ENCODE data around the gene RASA1.
A peak's percentile ranks its signal among the peaks of the same experiment; 100 is the strongest.

Gene RASA1

DNA sequence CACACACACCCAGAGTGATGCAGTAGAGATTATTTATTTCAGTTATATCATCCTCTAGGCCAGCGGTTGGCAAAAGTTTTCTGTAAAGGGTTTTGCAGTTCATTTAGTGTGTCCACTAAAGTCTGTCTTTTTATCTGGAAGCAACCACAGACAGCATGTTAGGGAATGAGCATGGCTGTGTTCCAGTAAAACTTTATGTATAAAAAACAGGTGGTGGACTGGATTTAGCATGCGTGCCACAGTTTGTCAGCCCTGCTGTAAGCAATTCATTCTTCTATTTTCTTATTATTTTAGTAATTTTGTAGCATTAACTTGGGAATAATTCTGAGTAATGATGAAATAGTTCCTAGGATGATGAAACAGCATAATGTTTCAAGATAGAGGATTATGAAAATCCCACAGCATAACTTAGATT, 93.4 kb downstream of the RASA1 start:
- no peak for DNase-seq (ENCODE audit: low spot score)

GRCh38 chr5:87361536-87362213, 94.0 kb downstream of the RASA1 start:
- DNase-seq (ENCODE audit: low spot score): no peak

DNA sequence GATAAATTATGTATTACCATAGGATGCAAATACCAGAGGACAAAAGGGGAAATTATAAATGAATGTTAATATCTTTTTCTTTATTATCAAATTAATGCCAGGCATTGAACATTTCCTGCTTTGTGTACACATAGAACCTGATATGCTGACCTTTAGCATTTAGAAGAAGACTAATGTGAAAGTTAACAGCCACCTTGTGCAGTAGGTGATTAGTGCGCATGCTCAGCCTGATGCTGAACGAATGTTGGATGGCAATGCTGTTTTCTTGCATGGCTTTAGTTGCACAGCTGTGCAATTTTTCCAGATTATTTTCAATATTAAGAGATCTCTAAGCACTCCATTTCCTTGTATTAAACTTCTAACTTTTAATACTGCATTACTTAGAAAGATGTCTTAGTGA, 99.6 kb downstream of the RASA1 start:
- no peak for DNase-seq (ENCODE audit: low spot score)

GRCh38 chr5:87368601-87369000, 100.9 kb downstream of the RASA1 start:
- no peak for DNase-seq (ENCODE audit: low spot score)

DNA sequence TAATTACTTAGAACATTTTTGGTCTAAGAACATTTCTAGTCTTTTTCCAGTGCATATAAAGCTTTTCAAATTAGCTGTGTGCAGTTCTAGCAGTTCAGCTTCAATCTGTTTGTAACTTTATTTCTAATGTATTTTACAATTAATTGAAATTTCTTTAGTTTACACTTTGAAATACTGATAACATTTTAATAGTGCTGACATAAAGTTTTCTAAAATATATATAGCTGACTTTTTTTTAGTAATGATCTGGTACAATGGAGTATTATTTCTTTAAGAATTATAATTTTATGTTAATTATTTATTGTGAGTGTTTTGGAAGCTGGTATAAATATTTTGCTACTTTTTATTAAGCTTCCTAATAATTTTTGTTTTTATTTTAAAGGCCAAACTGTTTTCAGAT, 101.7 kb downstream of the RASA1 start:
- no peak for DNase-seq (ENCODE audit: low spot score)

DNA sequence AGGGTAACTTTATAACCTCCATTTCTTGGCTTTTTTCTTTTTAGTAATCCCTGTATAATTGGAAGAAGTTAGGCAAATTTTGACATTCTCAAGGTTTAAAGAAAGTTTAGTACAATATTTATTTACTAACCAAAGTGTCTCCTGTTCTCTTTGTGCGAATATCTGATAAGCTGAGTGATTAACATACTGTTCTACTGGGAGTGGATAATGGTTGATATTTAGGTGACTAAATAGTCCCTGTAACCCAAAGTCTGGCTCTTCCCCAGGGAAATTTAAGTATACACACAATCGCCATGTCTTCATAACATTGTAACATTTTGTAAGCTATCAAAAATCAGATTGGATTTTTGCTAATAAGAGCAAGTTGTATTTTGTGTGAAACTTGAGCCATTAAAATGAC, 105.0 kb downstream of the RASA1 start:
- no peak for DNase-seq (ENCODE audit: low spot score)

DNA sequence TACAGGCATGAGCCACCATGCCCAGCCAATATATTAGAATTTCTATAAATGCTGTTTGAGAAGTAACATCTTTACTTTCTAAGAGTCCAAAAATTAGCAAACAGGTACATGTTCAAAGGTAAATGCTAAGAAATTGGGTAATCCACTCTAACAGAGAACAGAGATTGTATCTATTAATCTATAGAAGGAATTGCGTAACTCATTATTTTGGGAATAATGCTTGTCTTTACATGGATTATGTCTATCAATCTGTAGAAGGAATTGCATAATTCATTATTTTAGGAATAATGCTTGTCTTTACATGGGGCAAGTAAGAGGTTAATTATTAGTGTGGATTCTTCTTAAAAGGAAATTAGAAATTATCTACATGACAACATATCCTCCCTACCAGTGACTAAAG, 114.5 kb downstream of the RASA1 start:
- no peak for DNase-seq (ENCODE audit: low spot score)

DNA sequence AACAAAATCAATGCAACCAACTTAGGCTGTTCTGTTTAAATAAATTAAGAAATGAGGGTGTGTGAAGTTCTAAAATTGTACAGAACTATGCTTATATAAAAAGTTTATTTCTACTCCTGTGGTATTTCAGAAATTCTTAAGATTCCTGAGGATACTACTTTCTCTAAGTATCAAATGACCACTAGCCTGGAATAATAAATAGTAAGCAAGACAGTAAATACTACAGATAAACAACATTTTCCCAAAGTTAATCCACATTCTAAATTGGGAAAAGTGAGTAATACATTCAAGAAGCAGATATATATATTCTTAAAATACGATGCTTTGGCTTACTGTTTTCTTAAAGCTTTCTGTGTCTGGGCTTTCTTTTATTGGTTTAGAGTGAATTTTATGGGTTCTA, 115.5 kb downstream of the RASA1 start:
- no peak for DNase-seq (ENCODE audit: low spot score)

DNA sequence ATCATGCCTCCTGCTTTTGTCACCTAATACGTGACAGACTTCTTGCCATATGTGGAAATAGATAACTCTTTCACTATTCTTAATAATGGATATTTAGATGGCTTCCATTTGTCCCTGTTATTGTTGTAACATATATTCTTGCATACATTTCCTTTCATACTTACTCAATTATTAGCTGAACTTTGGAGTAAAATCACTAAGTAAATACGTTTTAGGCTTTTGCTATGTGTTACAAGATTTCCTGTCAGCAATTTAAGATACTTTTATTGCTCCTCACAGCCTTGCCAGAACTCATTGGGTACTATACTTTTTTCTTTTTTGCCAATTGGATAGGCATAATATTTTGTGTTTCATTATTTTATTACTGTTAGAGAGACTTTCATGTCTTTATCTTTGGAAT, 118.1 kb downstream of the RASA1 start:
- DNase-seq (ENCODE audit: low spot score): no peak

- DNase-seq (ENCODE audit: low spot score): no peak
Measured at GRCh38 chr5:87388129-87388528, 120.4 kb downstream of the RASA1 start.

DNA sequence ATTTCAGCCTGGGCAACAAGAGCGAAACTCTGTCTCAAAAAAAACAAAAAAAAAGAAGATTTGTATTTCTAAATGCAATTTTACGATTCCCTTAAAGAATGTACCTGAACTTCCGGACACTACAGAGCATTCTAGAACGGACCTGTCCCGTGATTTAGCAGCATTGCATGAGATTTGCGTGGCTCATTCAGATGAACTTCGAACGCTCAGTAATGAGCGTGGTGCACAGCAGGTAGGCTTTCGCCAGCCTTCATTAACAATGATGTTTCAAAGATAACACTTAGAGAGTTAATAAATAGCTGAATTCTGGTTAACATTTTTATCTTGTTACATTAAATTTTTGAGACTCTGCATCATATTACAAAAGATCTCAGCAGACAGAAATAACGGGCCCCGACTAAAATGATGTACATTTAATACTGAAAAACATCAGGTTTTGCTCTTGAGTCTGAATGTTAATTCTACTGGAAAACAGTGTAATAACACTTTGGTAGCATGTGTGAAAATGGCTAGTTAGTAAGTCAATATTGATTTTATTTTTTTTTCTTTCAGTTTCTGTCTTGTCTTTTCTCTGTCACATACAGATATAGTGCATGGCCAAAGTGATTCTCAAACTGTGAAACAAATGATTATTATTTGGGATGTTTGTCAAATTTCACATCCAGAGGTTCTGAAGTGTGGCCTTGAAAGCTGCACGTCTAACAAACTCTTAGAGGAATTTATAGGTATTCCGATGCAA, 121.8 kb downstream of the RASA1 start:
- no peak for DNase-seq (ENCODE audit: low spot score)

GRCh38 chr5:87390075-87390474, 122.4 kb downstream of the RASA1 start:
- DNase-seq (ENCODE audit: low spot score): no peak

DNA sequence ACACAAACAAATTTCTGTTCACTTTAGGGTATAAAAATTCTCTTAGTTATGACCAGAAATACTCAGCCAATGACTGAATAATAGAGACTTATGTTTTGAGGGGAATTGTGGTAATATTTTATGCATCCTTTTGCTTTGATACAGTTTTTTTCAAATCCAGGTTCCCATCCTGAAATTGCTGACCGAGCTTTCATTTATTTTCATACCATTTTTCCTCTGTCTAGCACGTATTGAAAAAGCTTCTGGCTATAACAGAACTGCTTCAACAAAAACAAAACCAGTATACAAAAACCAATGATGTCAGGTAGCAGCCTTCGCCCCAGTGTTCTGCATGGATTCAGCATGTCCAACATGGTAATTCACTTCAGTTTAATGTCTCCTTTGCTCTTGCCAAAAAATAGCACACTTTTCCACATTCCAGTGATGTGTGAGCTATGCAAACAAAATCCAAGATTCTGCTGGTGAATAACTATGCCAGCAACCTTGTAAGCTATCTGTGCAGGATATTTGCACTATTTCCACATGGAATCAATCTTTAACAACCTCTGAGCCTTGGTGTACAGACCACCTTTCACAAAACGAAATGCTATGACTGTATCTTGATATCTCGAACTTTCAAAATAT, 123.0 kb downstream of the RASA1 start:
- no peak for DNase-seq (ENCODE audit: low spot score)

GRCh38 chr5:87392170-87392569, 124.5 kb downstream of the RASA1 start:
- no peak for DNase-seq (ENCODE audit: low spot score)

- no peak for DNase-seq (ENCODE audit: low spot score)
Measured at GRCh38 chr5:87392801-87393200, 125.1 kb downstream of the RASA1 start.

DNA sequence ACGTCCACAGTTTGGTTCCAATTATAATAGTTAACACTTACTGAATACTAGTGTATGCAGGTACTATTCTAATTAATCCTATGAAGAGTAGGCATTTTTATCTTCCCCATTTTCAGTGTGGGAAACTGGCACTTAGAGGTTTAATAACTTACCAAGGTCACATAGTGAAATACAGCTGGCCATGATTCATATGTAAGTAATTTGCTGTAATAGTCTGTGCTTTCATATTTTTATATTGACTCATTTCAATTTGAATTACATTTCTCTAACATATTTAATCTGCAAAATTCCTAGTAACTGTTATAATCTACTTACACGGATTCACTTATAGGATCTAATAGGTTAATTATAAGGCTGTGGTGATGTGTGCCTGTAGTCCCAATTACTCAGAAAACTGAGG, 125.6 kb downstream of the RASA1 start:
- DNase-seq (ENCODE audit: low spot score): no peak

- no peak for DNase-seq (ENCODE audit: low spot score)
Measured at GRCh38 chr5:87394411-87395165, 126.9 kb downstream of the RASA1 start.

DNA sequence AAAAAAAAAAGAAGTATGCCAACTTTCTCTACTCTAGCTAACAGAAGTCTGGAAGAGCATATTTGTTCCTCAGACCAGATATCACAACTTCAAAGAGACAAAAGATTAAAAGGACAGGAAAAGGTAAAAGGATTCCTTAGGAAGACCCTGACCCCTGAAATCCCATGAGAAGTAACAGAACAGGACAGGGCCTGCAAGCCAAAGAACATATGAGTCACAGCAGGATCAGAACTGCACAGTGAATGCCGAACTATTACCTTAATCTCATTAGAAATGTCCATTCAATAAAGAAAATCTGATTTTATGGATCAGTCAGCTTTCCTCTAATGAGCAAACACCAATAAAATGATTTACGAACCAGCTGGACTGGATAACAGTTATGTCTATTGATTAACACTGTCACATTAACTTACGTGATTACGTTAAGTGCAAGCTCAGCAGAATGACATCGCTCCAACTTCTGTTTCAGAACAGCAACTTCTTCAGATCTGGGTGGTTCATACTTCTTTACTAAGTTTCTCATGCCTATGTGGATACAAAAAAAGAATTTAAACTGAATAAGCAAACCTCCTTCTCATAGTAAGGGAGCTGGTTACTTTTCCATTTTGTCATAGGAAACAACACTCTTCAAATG, 131.4 kb downstream of the RASA1 start:
- no peak for DNase-seq (ENCODE audit: low spot score)

GRCh38 chr5:87399720-87400119, 132.0 kb downstream of the RASA1 start:
- DNase-seq (ENCODE audit: low spot score): no peak

- peak; percentile 47 for DNase-seq (ENCODE audit: low spot score)
Measured at GRCh38 chr5:87400305-87400899, 132.7 kb downstream of the RASA1 start.

GRCh38 chr5:87401626-87402025, 133.9 kb downstream of the RASA1 start:
- no peak for DNase-seq (ENCODE audit: low spot score)

DNA sequence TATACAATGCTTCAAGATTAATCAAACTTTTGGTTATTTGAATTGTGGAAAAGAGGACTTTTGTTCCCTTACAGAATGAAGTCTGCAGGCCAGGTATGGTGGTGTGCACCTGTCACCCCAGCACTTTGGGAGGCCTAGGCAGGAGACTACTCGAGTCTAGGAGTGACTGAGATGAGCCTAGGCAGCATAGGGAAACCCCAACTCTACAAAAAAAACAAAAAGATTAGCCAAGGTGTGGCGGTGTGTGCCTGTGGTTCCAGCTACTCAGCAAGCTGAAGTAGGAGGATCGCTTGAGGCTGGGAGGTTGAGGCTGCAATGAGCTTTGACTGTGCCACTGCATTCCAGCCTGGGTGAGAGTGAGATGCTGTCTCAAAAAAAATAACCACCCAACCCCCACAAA, 135.7 kb downstream of the RASA1 start:
- DNase-seq (ENCODE audit: low spot score): no peak

Data from activated CD4-positive, alpha-beta T cell treated with anti-CD3 and anti-CD28 coated beads, Interleukin-2, Interleukin-4, amounts not matched to agents 100 ng/mL and 50 ng/mL, durations not matched to agents 16 hours and 8 hours (primary cell).